IPS-18c (cell line): ENCODE data around the gene CCDC88B.

Source experiments
- H3K4me3 ChIP-seq: 2 replicates; pipeline ENCODE4 v1.7.0; 2013; ENCODE audit warnings: low read depth, mild to moderate bottlenecking, low read length, moderate library complexity; ENCODE audit not compliant: insufficient read depth
- H3K9me3 ChIP-seq: one replicate; pipeline ENCODE4 v1.6.1; 2013; ENCODE audit warnings: mild to moderate bottlenecking, low read length, moderate library complexity; ENCODE audit not compliant: control insufficient read depth, insufficient read depth

Gene CCDC88B

GRCh38 chr11:64383580-64383979 is 43.6 kb downstream of the CCDC88B start:
- peaks cover 2% of the 10 kb centered on the region for H3K9me3 ChIP-seq
- no peak overlapping the region for H3K4me3 ChIP-seq

GRCh38 chr11:64384028-64384737 is 44.2 kb downstream of the CCDC88B start:
- peaks cover 2% of the 10 kb centered on the region for H3K9me3 ChIP-seq
- no peak overlapping the region for H3K4me3 ChIP-seq

DNA sequence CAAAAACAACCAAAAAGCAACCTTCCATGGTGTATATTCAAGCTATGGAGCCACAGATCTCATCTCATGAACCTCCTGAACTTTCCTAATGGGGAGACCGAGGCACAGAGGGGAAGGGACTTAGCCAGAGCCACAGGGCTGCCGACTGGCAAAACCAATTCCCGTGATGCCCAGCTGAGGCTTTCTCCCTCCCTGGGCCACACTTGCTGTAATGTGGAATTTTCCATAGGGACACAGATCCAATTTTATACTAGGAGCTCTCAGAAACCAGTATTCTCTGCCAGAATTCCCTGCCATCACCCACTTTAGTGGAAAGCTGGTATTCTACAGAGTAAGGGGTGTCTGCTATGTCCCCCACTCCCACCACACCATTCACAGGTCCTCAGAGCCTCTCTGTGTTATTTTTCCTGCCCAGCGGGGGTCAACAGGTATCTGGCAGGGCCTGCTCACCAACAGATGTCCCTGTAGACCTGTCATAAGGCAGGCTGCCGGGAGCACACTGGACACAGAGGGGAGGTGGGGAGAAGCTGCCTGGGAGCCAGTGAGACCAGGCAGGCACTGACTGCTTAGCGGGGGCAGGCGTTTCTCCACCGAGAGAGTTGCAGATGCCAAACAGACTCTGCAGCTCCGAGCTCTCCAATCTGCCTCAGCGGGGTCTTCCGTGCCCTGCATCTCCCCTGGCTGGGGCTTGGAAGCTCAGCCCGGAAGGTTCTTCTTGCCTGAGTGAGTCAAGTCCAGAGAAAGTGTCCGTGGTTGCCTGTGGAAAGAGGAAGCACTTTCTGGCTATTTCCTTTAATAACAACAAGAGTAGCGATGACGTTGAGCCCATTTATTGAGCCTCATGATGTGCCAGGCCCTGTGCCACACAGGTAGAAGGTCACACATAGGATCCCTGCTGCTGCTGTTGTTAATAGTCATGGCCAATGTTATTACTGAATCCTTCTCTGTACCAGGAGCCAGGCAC is 45.3 kb downstream of the CCDC88B start:
- no peak overlapping the region for H3K4me3 ChIP-seq

DNA sequence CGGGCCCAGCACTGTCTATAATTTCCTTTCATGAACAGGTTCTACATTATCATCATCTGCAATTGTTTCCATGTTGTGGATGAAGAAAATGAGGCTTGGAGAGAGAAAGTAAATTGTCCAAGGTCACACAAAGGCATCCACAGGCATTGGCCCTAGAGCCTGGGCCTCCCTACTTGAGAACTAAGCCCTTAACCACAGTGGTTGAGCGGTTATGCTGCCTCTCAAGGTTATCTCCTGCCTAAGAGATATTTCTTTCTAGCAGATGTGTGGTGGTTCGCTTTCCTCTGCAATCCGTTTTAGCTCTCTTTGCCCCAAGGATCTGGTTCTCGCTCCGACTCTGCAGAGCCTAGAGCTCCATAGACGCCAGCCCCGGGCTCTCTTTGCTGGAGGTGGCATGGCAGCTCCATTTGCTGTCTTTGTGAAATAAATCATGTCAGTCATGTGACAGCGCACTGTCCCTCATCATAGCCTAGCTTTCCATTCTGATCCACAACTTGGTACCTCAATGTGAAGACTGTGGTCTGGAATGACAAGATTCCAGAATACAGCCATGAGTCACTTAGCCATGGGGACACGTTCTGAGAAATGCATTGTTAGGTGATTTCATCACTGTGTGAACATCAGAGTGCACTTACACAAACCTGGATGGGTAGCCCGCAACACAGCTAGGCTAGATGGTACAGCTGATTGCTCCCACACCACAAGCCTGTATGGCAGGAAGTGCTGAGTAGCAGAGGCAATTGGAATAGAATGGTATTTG is 46.1 kb downstream of the CCDC88B start:
- no peak overlapping the region for H3K4me3 ChIP-seq
- H3K9me3 ChIP-seq: peaks cover 2% of the 10 kb centered on the region

More for the DNA sequence above, 45.3 kb downstream of the CCDC88B start:
- H3K9me3 ChIP-seq: peaks cover 2% of the 10 kb centered on the region

- Histone ChIP-seq H3K9me3 (peaks cover 2% of the 10 kb centered on the region), H3K4me3 (no peak overlapping the region)
These were observed 47.9 kb downstream of the CCDC88B start for GRCh38 chr11:64387916-64388315.

DNA sequence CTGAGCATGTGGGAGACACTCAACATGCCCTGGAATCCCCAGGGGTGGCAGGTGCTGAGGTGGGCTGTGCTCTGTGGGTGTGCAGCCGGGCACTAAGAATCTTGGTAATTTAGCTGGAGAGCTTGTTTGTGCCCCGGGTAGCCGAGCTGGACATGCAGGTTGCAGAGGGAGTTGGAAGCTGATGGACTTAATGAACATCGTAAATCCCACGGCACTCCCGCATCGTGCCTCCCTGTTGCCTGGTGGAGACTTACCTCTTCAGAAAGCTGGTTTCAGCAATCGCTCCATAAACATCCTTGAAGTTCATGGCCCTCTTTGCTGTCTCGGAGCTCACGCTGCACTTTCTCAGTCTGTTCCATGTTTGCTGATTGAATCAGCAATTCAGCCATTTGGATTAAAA is 48.9 kb downstream of the CCDC88B start:
- Histone ChIP-seq H3K4me3 (no peak overlapping the region), H3K9me3 (peaks cover 2% of the 10 kb centered on the region)

- H3K4me3 ChIP-seq: no peak overlapping the region
- peaks cover 2% of the 10 kb centered on the region for H3K9me3 ChIP-seq
These were observed 49.8 kb downstream of the CCDC88B start for GRCh38 chr11:64389851-64390250.

DNA sequence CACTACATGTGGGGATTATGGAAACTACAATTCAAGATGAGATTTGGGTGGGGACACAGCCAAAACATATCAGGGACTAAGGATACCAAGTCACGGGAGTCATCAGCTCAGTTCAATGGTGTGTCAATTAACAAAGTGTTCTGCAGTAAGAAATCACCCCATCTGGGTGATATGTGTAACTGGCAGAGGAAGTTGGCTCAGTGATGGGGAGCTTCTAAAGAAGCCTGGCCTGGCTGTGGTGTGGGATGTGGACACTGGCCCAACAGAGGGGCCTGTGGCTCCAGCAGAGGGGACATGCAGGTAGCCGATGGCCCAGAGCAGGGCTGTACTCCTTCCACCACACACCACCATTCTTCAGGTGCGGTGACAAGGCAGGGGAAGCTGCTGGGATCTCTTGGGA is 50.6 kb downstream of the CCDC88B start:
- peaks cover 2% of the 10 kb centered on the region for H3K9me3 ChIP-seq
- H3K4me3 ChIP-seq: no peak overlapping the region

GRCh38 chr11:64391839-64392238 is 51.8 kb downstream of the CCDC88B start:
- Histone ChIP-seq H3K9me3 (peaks cover 4% of the 10 kb centered on the region), H3K4me3 (no peak overlapping the region)

DNA sequence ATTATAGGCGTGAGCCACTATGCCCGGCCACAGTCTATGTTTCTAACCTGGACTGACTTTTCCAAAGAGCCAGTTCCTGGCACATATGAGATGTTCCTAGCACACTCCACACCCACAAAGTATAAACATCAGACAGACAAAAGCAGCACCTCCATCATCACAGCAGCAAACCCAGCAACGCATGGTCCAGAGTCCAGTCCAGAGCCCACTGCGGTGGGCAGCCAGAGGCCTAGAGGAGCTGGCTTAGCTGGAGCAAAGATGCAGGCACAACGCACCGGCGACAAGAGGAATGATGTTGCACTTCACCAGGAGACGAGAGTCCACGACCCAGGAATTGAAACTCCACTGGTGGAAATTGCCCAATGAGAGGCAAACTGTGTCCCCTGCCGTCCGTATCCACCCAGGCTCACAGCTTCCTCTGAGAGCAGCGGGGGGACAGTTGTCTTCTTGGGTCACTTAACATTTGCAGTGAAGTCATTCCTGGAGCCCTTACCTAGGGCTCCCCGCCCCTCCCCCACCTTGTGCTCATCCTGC is 55.6 kb downstream of the CCDC88B start:
- Histone ChIP-seq H3K4me3 (no peak overlapping the region; the same call in 1 of the 2 replicates), H3K9me3 (peaks cover 2% of the 10 kb centered on the region)

DNA sequence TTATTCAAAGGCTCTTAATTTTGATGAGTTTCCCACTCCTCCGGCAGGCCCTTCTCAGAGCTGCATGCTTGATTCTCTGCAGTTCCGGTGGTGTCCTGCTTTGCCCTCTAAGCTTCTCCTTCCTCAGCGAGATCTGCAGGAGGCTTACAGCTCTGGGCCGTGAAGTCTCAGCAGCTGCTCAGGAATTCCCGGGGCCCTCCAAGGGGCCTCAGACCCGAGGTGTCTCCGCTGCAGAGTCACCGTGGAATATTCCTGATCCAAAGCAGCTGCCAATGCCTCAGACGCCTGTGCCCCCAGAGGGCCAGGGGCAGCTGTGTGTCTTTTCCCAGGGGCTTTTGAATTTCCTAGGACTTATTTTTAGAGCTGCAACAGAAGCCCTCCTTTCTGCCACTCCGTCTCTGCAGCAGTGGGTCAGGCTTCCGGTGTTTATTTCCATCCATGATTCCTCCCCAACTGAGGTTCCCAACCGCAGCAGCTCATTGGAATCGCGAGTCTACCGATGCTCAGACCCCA is 56.1 kb downstream of the CCDC88B start:
- no peak overlapping the region for H3K4me3 ChIP-seq
- H3K9me3 ChIP-seq: peaks cover 2% of the 10 kb centered on the region

DNA sequence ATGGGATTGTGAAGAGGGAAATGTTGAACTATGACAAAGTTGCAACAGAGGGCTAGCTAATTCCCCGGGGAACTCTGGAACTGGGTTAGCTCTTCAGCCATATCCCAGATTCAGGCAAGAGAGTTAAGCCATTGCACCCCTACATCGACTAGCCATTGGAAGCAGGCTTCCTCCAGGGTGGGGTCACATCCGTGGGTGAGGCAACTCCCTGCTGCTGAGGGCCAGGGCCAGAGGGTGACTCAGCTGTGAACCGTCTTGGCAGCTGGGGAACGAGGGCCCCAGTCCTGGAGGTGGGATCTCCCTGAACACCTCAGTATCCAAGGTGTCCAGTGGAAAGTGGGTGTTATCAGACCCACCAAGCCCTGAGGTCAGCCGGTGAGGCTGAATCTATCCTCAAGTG is 60.1 kb downstream of the CCDC88B start:
- H3K4me3 ChIP-seq: no peak overlapping the region
- peaks cover 2% of the 10 kb centered on the region for H3K9me3 ChIP-seq

GRCh38 chr11:64400667-64401066 is 60.7 kb downstream of the CCDC88B start:
- Histone ChIP-seq H3K9me3 (peaks cover 2% of the 10 kb centered on the region), H3K4me3 (no peak overlapping the region)

- Histone ChIP-seq H3K4me3 (no peak overlapping the region), H3K9me3 (no peaks in the 10 kb centered on the region)
These were observed 61.8 kb downstream of the CCDC88B start for GRCh38 chr11:64401775-64402174.

DNA sequence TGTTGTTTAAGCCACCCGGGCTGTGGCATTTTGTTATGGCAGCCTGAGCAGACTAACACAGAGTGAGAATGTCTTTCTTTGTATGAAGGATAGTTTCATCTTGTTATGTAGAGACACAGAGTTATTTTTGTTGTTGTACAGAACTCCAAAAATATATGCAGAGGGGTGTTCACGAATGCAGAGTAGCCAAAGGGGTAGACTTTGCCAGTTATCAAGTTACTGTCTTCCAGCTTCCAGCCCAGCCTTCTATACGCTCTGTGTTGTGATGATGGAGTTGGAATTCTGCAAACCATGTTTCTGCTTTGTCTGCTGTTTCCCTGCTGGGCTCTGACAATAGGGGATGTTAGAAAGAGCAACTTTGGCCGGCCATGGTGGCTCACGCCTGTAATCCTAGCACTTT is 63.1 kb downstream of the CCDC88B start:
- Histone ChIP-seq H3K4me3 (no peak overlapping the region), H3K9me3 (no peaks in the 10 kb centered on the region)

DNA sequence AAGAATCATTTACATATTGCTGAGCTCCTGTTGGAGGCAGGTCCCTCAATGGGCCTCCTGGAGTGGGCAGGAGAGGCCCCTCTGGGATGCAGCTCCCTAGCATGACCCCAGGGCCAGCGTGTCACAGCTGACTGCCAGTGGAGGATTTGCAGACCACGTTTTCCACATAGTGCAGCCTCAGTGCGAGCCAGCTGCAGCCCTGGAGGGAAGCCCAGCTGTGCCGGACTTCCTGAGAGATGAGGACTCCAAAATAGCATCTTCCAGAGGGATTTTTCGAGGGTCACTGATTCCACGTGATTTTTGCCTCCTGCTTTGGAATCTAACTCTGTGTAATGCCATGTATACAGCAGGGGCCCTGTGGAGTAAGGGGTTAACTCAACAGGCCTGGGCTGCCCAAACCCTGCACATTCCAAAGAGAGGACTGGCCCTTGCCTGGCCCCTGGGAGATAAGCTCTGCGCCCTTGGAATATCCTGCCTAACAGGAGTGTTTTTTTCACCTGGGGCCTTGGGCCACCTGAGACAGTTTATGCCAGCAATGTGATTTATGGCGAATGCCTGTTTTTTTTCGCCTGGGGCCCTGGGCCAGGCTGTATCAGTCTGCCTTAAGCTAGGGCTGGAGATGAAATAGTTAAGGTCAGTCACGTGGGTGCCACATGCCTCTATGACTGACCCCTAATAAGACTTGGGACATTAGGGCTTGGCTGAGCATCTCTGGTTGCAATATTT is 66.4 kb downstream of the CCDC88B start:
- H3K9me3 ChIP-seq: no peaks in the 10 kb centered on the region
- H3K4me3 ChIP-seq: no peak overlapping the region; the same call in 1 of the 2 replicates
